ENCODE results near the gene EGFL7. TPM values are rescaled to one million over a fixed set of nuclear protein-coding genes. Genes with fewer than 3 reads are reported as not detected.
"Not testable (repeated sequence)": the region's sequence is repeated elsewhere in the genome, so short reads cannot be mapped to it uniquely, and the experiment has no call there.

Gene EGFL7
- total RNA-seq, 1 donor from 2014 or later, result 2.5 TPM

GRCh38 chr9:136707849-136708517, 45.3 kb downstream of the EGFL7 start:
- no peaks in the 10 kb centered on the region for H3K36me3 Mint-ChIP-seq (ENCODE audit: low read depth)
- peaks cover 34% of the 10 kb centered on the region for H3K27me3 Mint-ChIP-seq (ENCODE audit: insufficient read depth)
- no peaks in the 10 kb centered on the region for H3K4me1 Mint-ChIP-seq (ENCODE audit: low read depth)
- H3K9me3 Mint-ChIP-seq, result no peaks in the 10 kb centered on the region
- no peak overlapping the region for H3K4me3 Mint-ChIP-seq
- intact Hi-C loops (cut with micrococcal nuclease), result no loop called here
- no peak for DNase-seq (ENCODE audit: low spot score)
- no peak overlapping the region for H3K27ac Mint-ChIP-seq

- Mint-ChIP-seq H3K27me3 (ENCODE audit: insufficient read depth) (peaks cover 37% of the 10 kb centered on the region), H3K9me3 (no peaks in the 10 kb centered on the region), H3K27ac (no peak overlapping the region), H3K4me1 (ENCODE audit: low read depth) (no peaks in the 10 kb centered on the region), H3K4me3 (no peak overlapping the region), H3K36me3 (ENCODE audit: low read depth) (no peaks in the 10 kb centered on the region)
- no peak for DNase-seq (ENCODE audit: low spot score)
- intact Hi-C loops (cut with micrococcal nuclease), result no loop called here
Measured at GRCh38 chr9:136709454-136710109, 46.9 kb downstream of the EGFL7 start.

GRCh38 chr9:136710543-136710942, 47.8 kb downstream of the EGFL7 start:
- Mint-ChIP-seq H3K27me3 (ENCODE audit: insufficient read depth) (peaks cover 27% of the 10 kb centered on the region), H3K4me1 (ENCODE audit: low read depth) (no peaks in the 10 kb centered on the region), H3K9me3 (no peaks in the 10 kb centered on the region), H3K4me3 (no peak overlapping the region), H3K36me3 (ENCODE audit: low read depth) (no peaks in the 10 kb centered on the region), H3K27ac (no peak overlapping the region)
- no peak for DNase-seq (ENCODE audit: low spot score)
- intact Hi-C loops (cut with micrococcal nuclease), result no loop called here

GRCh38 chr9:136711219-136711648, 48.5 kb downstream of the EGFL7 start:
- DNase-seq (ENCODE audit: low spot score); H3K9me3 Mint-ChIP-seq; H3K4me1 Mint-ChIP-seq (ENCODE audit: low read depth); H3K4me3 Mint-ChIP-seq; intact Hi-C loops (cut with micrococcal nuclease); H3K36me3 Mint-ChIP-seq (ENCODE audit: low read depth); H3K27ac Mint-ChIP-seq: not testable (repeated sequence)
- H3K27me3 Mint-ChIP-seq (ENCODE audit: insufficient read depth), result peaks cover 22% of the 10 kb centered on the region

GRCh38 chr9:136711751-136712689, 49.3 kb downstream of the EGFL7 start, which contains the start of gene DIPK1B:
Gene DIPK1B, plus strand, starts transcription at chr9:136712572. Its CDS starts 94 bp downstream, at chr9:136712666.
- peak within 1 kb of the TSS; percentile 47 for H3K4me3 Mint-ChIP-seq
- no peaks in the 10 kb centered on the region for H3K4me1 Mint-ChIP-seq (ENCODE audit: low read depth)
- no peaks in the 10 kb centered on the region for H3K9me3 Mint-ChIP-seq
- intact Hi-C loops (cut with micrococcal nuclease), result no loop called here
- no peaks in the 10 kb centered on the region for H3K36me3 Mint-ChIP-seq (ENCODE audit: low read depth)
- no peak within 1 kb of the TSS for H3K27ac Mint-ChIP-seq
- peaks cover 22% of the 10 kb centered on the region for H3K27me3 Mint-ChIP-seq (ENCODE audit: insufficient read depth)
- DNase-seq (ENCODE audit: low spot score), result no peak

GRCh38 chr9:136712690-136713544, 50.2 kb downstream of the EGFL7 start:
- H3K4me1 Mint-ChIP-seq (ENCODE audit: low read depth), result no peaks in the 10 kb centered on the region
- no peak overlapping the region for H3K27ac Mint-ChIP-seq
- H3K36me3 Mint-ChIP-seq (ENCODE audit: low read depth), result no peaks in the 10 kb centered on the region
- intact Hi-C loops (cut with micrococcal nuclease), result no loop called here
- no peaks in the 10 kb centered on the region for H3K9me3 Mint-ChIP-seq
- H3K27me3 Mint-ChIP-seq (ENCODE audit: insufficient read depth), result peaks cover 19% of the 10 kb centered on the region
- no peak overlapping the region for H3K4me3 Mint-ChIP-seq
- no peak for DNase-seq (ENCODE audit: low spot score)

- Mint-ChIP-seq H3K27me3 (ENCODE audit: insufficient read depth) (peaks cover 19% of the 10 kb centered on the region), H3K36me3 (ENCODE audit: low read depth) (no peaks in the 10 kb centered on the region), H3K9me3 (no peaks in the 10 kb centered on the region), H3K27ac (no peak overlapping the region), H3K4me1 (ENCODE audit: low read depth) (no peaks in the 10 kb centered on the region), H3K4me3 (no peak overlapping the region)
- intact Hi-C loops (cut with micrococcal nuclease), result no loop called here
- DNase-seq (ENCODE audit: low spot score), result no peak
Measured at GRCh38 chr9:136713550-136713949, 50.8 kb downstream of the EGFL7 start.

GRCh38 chr9:136714096-136714892, 51.6 kb downstream of the EGFL7 start:
- intact Hi-C loops (cut with micrococcal nuclease), result no loop called here
- Mint-ChIP-seq H3K9me3 (no peaks in the 10 kb centered on the region), H3K27ac (no peak overlapping the region), H3K4me3 (no peak overlapping the region), H3K27me3 (ENCODE audit: insufficient read depth) (peaks cover 19% of the 10 kb centered on the region), H3K36me3 (ENCODE audit: low read depth) (no peaks in the 10 kb centered on the region), H3K4me1 (ENCODE audit: low read depth) (no peaks in the 10 kb centered on the region)
- no peak for DNase-seq (ENCODE audit: low spot score)

- Mint-ChIP-seq H3K9me3 (no peaks in the 10 kb centered on the region), H3K27me3 (ENCODE audit: insufficient read depth) (peaks cover 19% of the 10 kb centered on the region), H3K36me3 (ENCODE audit: low read depth) (no peaks in the 10 kb centered on the region), H3K4me1 (ENCODE audit: low read depth) (no peaks in the 10 kb centered on the region), H3K27ac (no peak overlapping the region), H3K4me3 (no peak overlapping the region)
- intact Hi-C loops (cut with micrococcal nuclease), result no loop called here
- DNase-seq (ENCODE audit: low spot score), result no peak
Measured at GRCh38 chr9:136714893-136715274, 52.2 kb downstream of the EGFL7 start.

GRCh38 chr9:136717399-136717798, 54.7 kb downstream of the EGFL7 start:
- Mint-ChIP-seq H3K4me3 (no peak overlapping the region), H3K36me3 (ENCODE audit: low read depth) (peaks cover 3% of the 10 kb centered on the region), H3K27ac (no peak overlapping the region), H3K9me3 (no peaks in the 10 kb centered on the region), H3K4me1 (ENCODE audit: low read depth) (no peaks in the 10 kb centered on the region), H3K27me3 (ENCODE audit: insufficient read depth) (peaks cover 3% of the 10 kb centered on the region)
- intact Hi-C loops (cut with micrococcal nuclease), result no loop called here
- no peak for DNase-seq (ENCODE audit: low spot score)

GRCh38 chr9:136718345-136719194, 55.9 kb downstream of the EGFL7 start:
- DNase-seq (ENCODE audit: low spot score), result no peak
- Mint-ChIP-seq H3K27ac (no peak overlapping the region), H3K27me3 (ENCODE audit: insufficient read depth) (no peaks in the 10 kb centered on the region), H3K4me3 (no peak overlapping the region), H3K4me1 (ENCODE audit: low read depth) (no peaks in the 10 kb centered on the region), H3K36me3 (ENCODE audit: low read depth) (peaks cover 5% of the 10 kb centered on the region), H3K9me3 (no peaks in the 10 kb centered on the region)
- intact Hi-C loops (cut with micrococcal nuclease), result no loop called here
